OCI-LY3 (cell line): ENCODE data around the gene SLC22A9.
"Not testable (repeated sequence)": the region's sequence is repeated elsewhere in the genome, so short reads cannot be mapped to it uniquely, and the experiment has no call there.

ENCODE experiments used
- CTCF ChIP-seq: fragments of 200-600, 300-600 bp; sonication (generic); IDR thresholded peaks from 2 replicates; pipeline ENCODE4 v1.5.1; 2014; ENCODE audit warnings: antibody characterized with exemption, low read length, low read depth
- EZH2phosphoT487 ChIP-seq: fragments of 200-600 bp; shearing (Covaris generic); IDR thresholded peaks from 2 replicates; pipeline ENCODE4 v1.6.1; 2018; ENCODE audit warnings: antibody characterized with exemption, mixed run types, low read depth

- not testable (repeated sequence) for TF ChIP-seq CTCF, EZH2phosphoT487
These were observed 61.1 kb downstream of the SLC22A9 start for GRCh38 chr11:63430731-63431130.
